Renal cortex interstitium (tissue), 15 donors: Measurements from ENCODE around the gene FBXO24. TPM values are rescaled to one million over a fixed set of nuclear protein-coding genes. Genes with fewer than 3 reads are reported as not detected.
"Not testable (repeated sequence)": the region's sequence is repeated elsewhere in the genome, so short reads cannot be mapped to it uniquely, and the experiment has no call there.

Source experiments
- DNase-seq, 11 donors: peaks; one replicate each; pipeline ENCODE4 v3.0.0-alpha.2; 2013; ENCODE audit warnings: low read depth in 9 of 11, low spot score in 4 of 11; ENCODE audit errors: extremely low read depth in 1 of 11
- long read RNA-seq, 16 experiments: transcript quantifications; one replicate each; lab custom pipeline, GENCODE V29; 2026
- polyA plus RNA-seq, 3 donors: library from polyadenylated mRNA; unstranded; fragments of 120-200 nt; gene quantifications; one replicate each; pipeline ENCODE4 v1.2.1, GENCODE V29; 2013; ENCODE audit not compliant: insufficient read length in 3 of 3

The FBXO24 gene, protein sequence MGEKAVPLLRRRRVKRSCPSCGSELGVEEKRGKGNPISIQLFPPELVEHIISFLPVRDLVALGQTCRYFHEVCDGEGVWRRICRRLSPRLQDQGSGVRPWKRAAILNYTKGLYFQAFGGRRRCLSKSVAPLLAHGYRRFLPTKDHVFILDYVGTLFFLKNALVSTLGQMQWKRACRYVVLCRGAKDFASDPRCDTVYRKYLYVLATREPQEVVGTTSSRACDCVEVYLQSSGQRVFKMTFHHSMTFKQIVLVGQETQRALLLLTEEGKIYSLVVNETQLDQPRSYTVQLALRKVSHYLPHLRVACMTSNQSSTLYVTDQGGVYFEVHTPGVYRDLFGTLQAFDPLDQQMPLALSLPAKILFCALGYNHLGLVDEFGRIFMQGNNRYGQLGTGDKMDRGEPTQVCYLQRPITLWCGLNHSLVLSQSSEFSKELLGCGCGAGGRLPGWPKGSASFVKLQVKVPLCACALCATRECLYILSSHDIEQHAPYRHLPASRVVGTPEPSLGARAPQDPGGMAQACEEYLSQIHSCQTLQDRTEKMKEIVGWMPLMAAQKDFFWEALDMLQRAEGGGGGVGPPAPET
- polyA plus RNA-seq = 1 to 10 TPM; 1.7 to 2.5 (median 1.7) TPM
- long read RNA-seq, donor 1 = 0 reads
- long read RNA-seq, donor 2 = 0 reads
- long read RNA-seq, donor 3 = 0 reads
- long read RNA-seq, donor 4 = 0 reads
- long read RNA-seq, donor 5 = 0 reads
- long read RNA-seq, donor 6, partial matches to known transcripts = 18 of 18 reads
- long read RNA-seq, donor 6, other reads (novel, unspliced or antisense) = 0 of 18 reads
- long read RNA-seq, donor 7 = 0 reads
- long read RNA-seq, donor 8 = 0 reads
- long read RNA-seq, donor 9 = 0 reads
- long read RNA-seq, donor 10 = 0 reads
- long read RNA-seq, donor 11 = 0 reads
- long read RNA-seq, donor 12, partial matches to known transcripts = 5 of 5 reads
- long read RNA-seq, donor 12, other reads (novel, unspliced or antisense) = 0 of 5 reads
- long read RNA-seq, donor 13 = 0 reads
- long read RNA-seq, donor 14 = 0 reads
- long read RNA-seq, donor 15 = 0 reads
- long read RNA-seq, donor 16 = 0 reads

DNA sequence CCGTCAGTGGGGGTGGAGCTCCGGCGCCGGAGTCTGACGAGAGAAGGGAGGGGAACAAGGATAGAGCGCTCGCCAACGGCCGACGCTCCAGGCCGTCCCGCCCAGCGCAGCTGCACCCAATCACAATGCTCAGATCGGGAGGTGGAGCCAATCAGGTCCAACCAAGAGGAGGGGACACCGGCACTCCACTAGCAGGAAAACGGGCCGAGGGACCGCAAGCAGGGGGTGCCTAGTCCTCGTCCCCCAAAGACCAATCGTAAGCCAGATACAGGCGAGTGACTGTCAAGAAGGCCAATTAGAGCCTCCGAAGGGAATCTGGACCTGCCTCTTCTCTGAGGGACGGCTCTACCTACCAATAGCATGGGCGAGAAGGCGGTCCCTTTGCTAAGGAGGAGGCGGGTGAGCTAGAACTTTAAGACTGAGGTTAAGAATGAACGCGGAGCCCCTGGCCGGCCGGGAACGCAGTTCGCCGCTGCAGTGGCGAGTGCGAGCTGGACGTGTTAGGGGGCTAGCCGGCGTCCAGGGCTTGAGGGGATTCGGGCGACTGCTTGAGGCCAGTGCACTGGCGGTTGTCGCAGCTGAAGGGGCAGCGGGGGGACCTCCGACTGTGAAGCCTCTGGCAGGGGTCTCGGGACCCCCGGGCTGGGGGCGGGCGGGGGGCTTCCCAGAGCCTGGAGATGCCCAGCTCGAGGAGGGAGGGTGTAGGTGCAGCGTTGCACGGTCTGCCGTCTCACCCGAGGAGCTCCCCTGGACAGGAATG lies at the start of gene FBXO24:
Gene FBXO24, plus strand, starts transcription at position 63 of the 760 bp plus-strand sequence. Its CDS starts 298 bp downstream, at position 361.
- peak; percentile 99 to 100 (median 100) for DNase-seq

DNA sequence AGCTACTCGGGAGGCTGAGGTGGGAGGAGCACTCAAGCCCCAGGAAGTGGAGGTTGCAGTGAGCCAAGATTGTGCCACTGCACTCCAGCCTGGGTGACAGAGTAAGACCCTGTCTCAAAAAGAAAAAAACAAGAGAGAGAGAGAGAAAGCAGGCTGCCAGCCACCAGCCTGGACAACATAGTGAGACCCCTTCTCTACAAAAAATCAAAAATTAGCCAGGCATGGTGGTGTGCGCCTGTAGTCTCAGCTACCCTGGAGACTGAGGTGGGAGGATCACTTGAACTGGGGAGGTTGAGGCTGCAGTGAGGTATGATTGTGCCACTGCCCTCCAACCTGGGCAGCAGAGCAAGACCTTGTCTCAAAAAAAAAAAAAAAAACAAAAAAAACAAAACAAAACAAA lies 49.4 kb upstream of the FBXO24 start:
- not testable (repeated sequence) for DNase-seq

DNA sequence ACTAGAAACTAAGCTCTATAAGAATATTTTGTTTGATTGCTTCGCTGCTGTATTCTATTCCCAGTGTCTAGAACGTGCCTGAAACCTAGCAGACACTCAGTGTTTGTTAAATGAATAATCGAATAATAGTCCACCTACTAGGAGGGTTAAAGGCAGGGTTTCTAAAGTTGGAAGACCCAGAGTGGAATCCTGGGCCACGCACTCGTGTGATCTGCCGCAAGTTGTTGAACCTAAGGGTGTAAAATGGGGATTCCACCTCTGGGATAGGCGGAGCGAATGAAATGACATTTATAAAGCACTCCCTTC lies 47.8 kb upstream of the FBXO24 start:
- no peak for DNase-seq

DNA sequence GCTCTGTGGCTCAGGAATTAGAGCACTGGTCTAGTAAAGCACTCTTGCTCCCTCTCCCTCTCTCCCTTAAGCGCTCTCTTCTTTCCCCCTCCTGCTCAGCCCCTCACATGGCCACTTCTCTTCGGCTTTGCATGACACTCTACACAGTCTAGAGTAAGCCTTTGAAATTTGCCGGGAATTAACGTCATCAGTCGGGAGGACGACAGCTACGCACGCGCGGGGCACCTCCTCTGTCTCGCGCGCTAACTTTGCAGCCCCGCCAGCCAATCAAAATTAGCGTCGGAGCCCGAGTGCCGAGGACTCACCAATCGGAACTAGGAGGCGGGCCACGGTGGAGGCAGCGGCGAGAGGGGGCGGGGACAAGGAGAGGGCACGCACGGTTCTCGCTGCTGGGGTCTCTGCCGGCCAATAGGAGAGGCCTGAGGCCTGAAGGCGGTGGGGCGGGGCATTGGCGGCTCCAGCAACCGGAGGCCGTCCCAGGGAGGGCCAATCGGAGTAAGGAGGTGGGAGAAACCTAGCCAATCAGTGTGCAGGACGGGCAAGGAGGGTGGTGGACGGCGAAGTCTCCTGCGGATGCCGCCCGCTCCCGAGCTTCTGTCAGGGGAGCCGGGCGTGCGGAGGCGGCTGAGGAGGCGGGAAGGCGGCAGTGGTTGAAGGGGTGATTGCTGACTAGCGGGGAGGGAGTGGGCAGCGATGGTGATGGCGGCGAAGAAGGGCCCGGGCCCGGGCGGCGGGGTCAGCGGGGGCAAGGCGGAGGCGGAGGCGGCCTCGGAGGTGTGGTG lies 47.3 kb upstream of the FBXO24 start, which contains the start of gene AGFG2:
Gene AGFG2, plus strand, starts transcription at position 550 of the 782 bp plus-strand sequence. Its CDS starts 144 bp downstream, at position 694.
- DNase-seq = peak; percentile 97 to 100 (median 99)

DNA sequence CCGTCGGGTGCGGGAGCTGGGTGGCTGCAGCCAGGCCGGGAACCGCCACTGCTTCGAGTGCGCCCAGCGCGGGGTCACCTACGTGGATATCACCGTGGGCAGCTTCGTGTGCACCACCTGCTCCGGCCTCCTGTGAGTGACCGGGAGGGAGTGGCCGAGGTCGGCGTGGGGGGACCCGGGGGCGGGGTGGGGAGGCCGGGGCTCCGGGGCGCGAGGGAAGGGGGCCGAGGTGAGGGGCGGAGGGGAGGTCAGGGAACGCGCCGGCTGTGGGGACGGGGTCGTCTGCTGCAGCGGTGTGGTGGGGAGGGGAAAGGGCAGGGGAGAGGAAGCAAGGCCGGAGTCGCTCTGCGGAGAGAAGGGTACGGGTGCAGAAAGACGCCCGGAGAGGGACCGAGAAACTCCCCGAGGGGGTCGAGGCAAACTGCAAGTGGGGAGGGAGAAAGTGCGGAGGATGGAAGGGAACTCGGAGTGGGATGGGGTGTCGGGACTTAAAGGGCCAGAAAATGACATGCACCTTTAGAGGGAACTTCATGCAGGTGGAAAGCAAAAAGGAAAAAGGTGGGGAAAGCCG lies 46.6 kb upstream of the FBXO24 start:
- no peak for DNase-seq

DNA sequence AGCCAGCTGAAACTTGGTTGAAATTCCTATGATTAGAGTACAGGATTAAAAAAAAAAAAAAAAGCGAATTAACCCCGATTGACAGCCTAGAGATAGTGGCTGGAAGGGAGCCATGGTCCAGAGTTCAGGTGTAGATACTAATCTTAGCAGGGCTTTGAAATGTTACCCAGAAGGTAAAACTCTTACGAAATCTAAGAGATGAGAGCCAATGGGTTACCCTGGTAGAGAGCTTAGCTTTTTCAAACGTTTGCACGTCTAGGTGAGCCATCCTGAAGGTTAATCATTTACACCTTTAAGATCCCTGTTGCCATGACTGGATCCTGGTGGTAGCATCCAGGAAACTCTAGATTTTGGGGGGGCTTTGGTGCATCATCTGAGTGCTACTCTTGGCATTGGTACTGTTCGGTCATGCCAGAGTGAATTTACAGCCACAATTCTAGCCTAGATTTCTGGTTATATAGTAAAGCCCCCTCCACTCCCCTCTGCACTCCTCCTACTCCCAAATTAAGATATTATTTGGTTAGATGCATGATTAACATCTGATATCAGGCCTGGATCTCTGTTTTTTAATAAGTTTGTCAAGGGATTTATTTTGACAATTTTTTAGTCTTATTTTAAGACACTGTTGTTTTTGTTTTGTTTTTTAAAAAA lies 45.9 kb upstream of the FBXO24 start:
- DNase-seq = no peak

DNA sequence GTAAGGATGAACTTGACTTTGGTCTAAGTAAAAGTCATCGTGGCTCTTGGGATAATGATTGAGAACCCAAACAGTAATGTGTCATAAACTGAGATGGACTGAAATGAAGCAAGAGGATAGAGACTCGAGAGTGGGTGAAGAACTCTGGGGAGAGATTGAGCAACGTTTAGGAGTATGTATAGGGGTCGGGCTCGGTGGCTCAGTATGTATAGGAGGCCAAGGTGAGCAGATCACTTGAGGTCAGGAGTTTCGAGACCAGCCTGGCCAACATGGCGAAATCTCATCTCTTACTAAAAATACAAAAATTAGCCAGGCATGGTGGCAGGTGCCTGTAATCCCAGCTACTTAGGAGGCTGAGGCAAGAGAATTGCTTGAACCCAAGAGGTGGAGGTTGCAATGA lies 44.8 kb upstream of the FBXO24 start:
- not testable (repeated sequence) for DNase-seq

DNA sequence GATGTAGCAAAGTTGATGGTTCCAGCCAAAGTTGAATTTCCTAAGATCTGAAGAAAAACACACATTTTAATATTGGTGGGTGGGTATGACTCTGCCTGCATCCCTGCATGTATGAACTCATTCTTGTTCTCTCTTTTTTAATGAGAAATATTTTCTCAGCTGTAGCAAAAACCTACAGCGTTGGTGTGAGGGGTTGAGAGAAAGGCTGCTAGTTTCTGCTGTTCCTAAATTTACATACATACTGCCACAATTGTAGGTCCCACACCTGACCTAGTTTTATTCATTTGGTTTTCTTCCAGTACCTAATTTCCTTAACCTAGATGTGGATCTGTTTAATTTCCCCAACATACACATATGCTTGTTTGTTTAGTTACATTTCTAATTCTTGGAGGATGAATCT lies 42.5 kb upstream of the FBXO24 start:
- no peak for DNase-seq

DNA sequence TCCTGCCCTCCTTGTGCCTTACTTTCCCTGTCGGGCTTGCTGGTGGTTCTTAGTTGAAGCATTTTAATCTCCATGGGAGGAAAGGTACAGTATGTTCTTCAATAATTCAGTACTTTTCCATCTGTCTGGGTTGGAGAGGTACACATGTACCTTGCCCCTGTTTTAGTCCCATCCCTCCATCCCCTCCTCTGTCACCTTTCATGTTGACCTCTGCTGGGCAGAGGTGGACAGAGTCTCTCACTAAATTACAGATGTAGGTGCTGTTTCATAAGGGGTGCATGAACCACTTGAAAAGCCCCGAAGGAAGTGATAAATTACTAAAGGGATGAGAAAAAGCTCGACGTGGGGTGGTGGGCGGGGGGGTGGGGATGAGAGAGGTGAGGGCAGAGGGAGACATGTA lies 41.7 kb upstream of the FBXO24 start:
- no peak for DNase-seq

DNA sequence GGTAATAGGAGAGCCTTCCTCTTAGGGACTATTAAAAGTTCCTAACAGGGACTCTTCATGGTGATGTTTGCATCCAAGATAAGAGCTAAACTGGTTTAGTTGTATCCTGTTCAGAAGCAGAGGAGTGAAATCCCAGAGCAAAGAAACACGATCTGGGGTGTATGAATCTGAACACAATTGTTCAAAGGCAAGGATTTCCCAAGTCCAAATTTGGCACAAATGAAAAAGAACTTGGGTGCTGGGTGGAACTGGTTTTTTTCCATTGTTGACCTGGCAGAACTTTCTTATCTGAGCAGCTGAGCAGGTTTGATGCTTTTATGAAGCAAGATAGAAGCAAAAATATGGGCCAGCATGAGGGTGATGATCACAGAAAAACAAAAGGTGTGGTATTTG lies 41.2 kb upstream of the FBXO24 start:
- no peak for DNase-seq

DNA sequence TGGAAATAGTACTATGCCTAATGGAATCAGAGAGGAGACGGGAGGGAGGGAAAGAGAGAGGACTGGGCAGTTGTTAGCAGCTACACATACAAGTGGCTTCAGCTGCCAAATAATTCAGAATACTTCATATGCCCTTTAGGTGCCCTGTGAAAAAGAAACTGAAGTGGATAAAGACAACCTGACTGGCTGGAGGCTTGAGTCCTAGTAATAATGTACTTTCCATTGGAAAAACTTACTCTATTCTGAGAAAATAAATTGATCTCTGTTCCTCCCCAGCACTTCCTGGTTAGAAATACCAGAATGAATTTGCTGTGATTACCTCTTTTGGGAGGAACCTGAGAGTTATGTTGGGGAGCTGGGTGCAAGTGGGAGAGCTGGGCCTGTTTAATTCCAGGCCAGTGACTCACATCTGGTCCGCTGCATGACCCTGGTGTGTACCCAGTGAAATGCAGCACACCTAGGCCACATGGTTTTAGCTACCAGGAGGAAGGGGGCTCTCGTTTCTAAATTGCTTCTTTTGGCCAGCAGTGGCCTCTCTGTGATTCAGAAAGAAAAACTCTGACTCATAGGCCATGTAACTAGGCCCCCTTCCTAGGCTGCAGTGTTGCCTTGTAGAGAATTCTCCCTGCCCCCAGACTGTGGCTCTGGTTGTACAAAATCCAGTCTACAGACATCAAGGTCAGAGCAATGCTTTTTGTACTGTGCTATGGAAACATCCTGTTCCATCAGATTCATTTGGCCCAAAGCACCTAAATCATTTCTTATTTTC lies 40.6 kb upstream of the FBXO24 start:
- DNase-seq = peak in 5 of 11 donors; percentile 29 to 61 (median 50)

DNA sequence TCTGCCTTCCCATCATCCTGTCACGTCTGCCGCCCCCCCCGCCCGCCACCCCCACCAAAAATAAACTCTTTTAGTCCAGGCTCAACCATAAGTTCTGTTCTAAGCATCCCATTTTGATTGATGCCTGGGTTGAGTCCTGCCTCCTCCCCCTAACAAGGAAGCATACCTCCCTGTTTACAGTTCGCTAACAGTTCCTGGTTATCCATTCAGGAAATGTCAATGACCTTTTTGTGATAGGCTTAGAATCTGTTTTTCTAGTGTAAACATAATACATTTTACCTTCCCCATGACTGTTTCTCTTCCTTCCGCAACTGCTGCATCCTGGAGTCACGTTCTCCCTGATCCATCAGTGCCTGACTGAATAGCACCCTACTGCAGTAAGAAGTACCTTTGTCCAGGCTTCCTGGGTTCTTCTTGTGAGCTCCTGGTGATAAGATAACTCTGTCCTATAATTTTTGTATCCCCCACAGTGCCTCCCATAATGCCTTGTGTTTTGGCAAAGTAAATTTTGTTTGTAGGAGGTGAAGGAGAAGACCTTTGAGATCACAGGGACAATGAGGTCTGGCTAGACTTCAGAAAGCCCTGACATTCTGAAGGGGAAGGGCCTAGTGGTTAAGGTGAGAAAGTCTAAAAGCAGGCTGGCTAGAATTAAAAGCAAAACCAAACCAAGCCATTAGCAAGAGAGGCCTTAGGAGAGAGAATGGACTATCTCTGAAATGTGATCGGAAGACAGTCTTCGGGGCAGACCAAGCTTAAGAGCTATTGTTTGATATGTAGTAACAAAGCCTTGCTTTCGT lies 39.8 kb upstream of the FBXO24 start:
- no peak for DNase-seq

DNA sequence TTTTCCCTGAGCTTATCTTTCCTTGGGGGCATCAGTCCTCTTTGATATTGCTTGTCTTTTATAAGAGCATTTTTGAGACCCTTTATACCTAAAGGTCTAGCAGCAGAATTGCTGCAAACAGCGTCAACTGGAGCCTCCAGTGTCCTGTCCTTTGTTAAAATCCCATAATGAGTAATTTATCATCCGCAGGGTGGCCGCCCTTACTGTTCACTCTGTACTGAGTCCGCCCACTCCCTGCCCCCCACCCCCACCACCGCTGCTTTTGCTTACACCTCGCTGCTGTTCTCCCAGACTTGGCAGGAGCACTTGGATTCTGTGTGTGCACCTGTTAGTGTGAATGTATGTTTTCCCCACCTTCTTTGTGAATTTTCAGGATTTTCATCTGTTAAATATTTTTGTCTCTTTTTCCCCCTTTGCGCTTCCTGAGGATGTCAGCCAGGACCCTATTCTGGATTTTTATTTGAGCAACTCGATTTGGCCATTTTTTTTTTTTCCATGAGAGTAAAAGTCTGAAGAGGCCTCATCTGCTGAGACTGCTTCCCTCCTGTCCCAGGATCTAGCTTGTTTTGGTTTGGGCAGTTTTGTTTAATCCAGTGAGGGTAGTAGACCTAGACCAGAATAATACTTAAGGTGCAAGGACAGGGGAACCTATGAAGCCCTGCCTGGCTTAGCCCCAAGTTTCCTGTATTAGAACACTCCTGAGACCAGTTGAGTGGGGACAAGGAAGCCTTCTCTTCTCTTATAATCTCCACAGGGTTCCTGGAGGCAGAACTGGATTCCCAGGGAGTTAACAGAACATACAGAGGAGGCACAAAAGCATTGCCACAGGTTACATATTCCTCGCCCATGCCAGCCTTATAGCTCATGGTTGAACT lies 39.0 kb upstream of the FBXO24 start:
- DNase-seq = no peak

DNA sequence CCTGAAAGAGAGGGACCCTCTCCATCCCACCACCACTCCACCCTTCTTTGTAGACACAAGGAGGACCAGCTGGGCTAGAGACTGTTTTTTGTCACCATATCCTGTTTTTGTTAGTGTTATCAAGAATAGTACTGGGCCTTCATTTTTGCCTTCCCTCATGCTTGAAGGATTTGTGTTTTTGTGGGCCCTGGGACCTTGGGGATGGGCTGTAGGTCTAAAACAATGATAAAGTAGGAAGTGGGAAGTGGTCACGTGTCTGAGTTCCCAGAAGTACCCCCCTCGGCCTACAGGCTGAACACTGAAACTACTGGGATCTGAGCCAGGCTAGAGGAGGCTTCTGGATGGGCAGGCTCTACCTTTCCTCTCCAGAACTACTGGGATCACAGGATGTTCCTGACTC lies 38.3 kb upstream of the FBXO24 start:
- DNase-seq = no peak

DNA sequence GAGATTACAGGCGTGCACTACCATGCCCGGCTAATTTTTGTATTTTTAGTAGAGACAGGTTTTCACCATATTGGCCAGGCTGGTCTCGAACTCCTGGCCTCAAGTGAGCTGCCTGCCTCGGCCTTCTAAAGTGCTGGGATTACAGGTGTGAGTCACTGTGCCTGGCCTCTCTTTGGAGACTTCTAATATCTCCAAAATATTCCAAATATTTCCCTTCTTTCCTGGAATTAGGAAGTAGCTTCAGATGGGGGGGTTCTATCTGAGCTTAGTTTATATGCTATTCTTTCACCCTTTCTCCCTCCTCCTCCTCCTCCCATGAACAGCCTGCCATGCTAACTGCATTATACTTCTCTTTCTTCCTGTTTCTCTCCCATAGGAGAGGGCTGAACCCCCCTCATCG lies 37.7 kb upstream of the FBXO24 start:
- not testable (repeated sequence) for DNase-seq
